Stimulated activated CD4-positive, alpha-beta T cell treated with anti-CD3 and anti-CD28 coated beads, Interleukin-1b, Interleukin-23, amount 100 ng/mL, for 1 hour (primary cell): ENCODE measurements around the gene ARSB.
"Not testable (repeated sequence)": the region's sequence is repeated elsewhere in the genome, so short reads cannot be mapped to it uniquely, and the experiment has no call there.

ENCODE experiments used
- DNase-seq, 2 donors: peaks; one replicate each; pipeline ENCODE4 v3.0.0-alpha.2; 2020; ENCODE audit warnings: low read depth in 2 of 2

Gene ARSB

GRCh38 chr5:78751872-78752271 is 233.2 kb downstream of the ARSB start:
- no peak for DNase-seq

- no peak for DNase-seq
Measured at GRCh38 chr5:78750281-78750680, 234.8 kb downstream of the ARSB start.

- DNase-seq: no peak
Measured at GRCh38 chr5:78747705-78748359, 237.3 kb downstream of the ARSB start.

- no peak for DNase-seq
Measured at GRCh38 chr5:78747055-78747454, 238.1 kb downstream of the ARSB start.

- DNase-seq: no peak
Measured at GRCh38 chr5:78746021-78746770, 238.9 kb downstream of the ARSB start.

- DNase-seq: no peak
Measured at GRCh38 chr5:78744951-78745534, 240.1 kb downstream of the ARSB start.

GRCh38 chr5:78741019-78741418 is 244.1 kb downstream of the ARSB start:
- DNase-seq: no peak

- DNase-seq: no peak
Measured at GRCh38 chr5:78738693-78739300, 246.3 kb downstream of the ARSB start.

GRCh38 chr5:78738104-78738503 is 247.0 kb downstream of the ARSB start:
- DNase-seq: no peak

- DNase-seq: no peak
Measured at GRCh38 chr5:78735834-78736463, 249.2 kb downstream of the ARSB start.

GRCh38 chr5:78734950-78735349 is 250.2 kb downstream of the ARSB start:
- no peak for DNase-seq

- DNase-seq: no peak
Measured at GRCh38 chr5:78734094-78734845, 250.8 kb downstream of the ARSB start.

- not testable (repeated sequence) for DNase-seq
Measured at GRCh38 chr5:78732721-78733120, 252.4 kb downstream of the ARSB start.

GRCh38 chr5:78731884-78732283 is 253.2 kb downstream of the ARSB start:
- DNase-seq: no peak

GRCh38 chr5:78730300-78731094 is 254.6 kb downstream of the ARSB start:
- no peak for DNase-seq

GRCh38 chr5:78727786-78728761 is 257.0 kb downstream of the ARSB start:
- no peak for DNase-seq
